ENCODE measurements around the gene NFS1. TPM values are rescaled to one million over a fixed set of nuclear protein-coding genes. Genes with fewer than 3 reads are reported as not detected.

The NFS1 gene
- total and polyA plus RNA-seq, 2 of the 4 experiments (the other 2 are of a cell fraction), result 16.5 to 35.6 TPM

GRCh38 chr20:35704514-35705261, 5.5 kb upstream of the NFS1 start:
- POLR2A ChIA-PET (ENCODE audit: unreplicated experiment), result no interaction called here
- H4K91ac ChIP-seq (ENCODE audit: insufficient read depth, low read depth, low read length), result no peak overlapping the region
- H3K4me2 ChIP-seq (ENCODE audit: low read depth, low read length), result no peak overlapping the region
- H3K4ac ChIP-seq (ENCODE audit: low read depth, low read length), result no peak overlapping the region
- no peaks in the 10 kb centered on the region for H3K4me1 ChIP-seq (ENCODE audit: control insufficient read depth, insufficient read depth, low read length)
- no peak overlapping the region for H4K5ac ChIP-seq (ENCODE audit: low read depth, low read length)
- no peak overlapping the region for H3K27ac ChIP-seq (ENCODE audit: insufficient read depth, low read length)
- in situ Hi-C loops (cut with MboI; ENCODE audit: low sequenced_read_pairs) (no loop called here), intact Hi-C loops (cut with micrococcal nuclease) (loop anchor here (10.0 kb wide), 1 partner anchor 180 kb away; no protein-coding TSS in a partner anchor), dilution Hi-C loops (cut with HindIII; ENCODE audit: low sequenced_read_pairs, unreplicated experiment) (no loop called here)
- peaks cover 52% of the 10 kb centered on the region for H4K20me1 ChIP-seq (ENCODE audit: insufficient read depth, low read length)
- H2AK9ac ChIP-seq (replicated peaks; ENCODE audit: low read depth, low read length, poor library complexity), result no peak overlapping the region
- BruUV-seq (replicated peaks), result no TSS peak
- no peak overlapping the region for H2BK20ac ChIP-seq (ENCODE audit: low read depth, low read length)
- H3K56ac ChIP-seq (ENCODE audit: extremely low read depth, insufficient read depth, low read length), result no peak overlapping the region
- no peak overlapping the region for H3K18ac ChIP-seq (ENCODE audit: low read depth, low read length)
- no peak overlapping the region for H3K14ac ChIP-seq (replicated peaks; ENCODE audit: low read depth, low read length)
- CTCF ChIA-PET, result no interaction called here
- H2BK15ac ChIP-seq (ENCODE audit: low read depth, low read length), result no peak overlapping the region
- no peak overlapping the region for H3K23ac ChIP-seq (ENCODE audit: low read depth, low read length)
- DNase-seq (no peak), ATAC-seq (ENCODE audit: low read depth) (no peak)
- H3K27me3 ChIP-seq (ENCODE audit: control insufficient read depth, insufficient read depth, low read length), result no peaks in the 10 kb centered on the region
- H3K9me3 ChIP-seq (ENCODE audit: control insufficient read depth, insufficient read depth, low read length), result no peaks in the 10 kb centered on the region
- no peak overlapping the region for H3K4me3 ChIP-seq (ENCODE audit: insufficient read depth, low read depth, low read length)
- no peak overlapping the region for H2AFZ ChIP-seq (replicated peaks; ENCODE audit: low read length, poor library complexity)
- no peak overlapping the region for H4K8ac ChIP-seq (ENCODE audit: low read depth in 2 of 2, low read length in 2 of 2)
- TF ChIP-seq ELK1 (IDR thresholded peaks at IDR 0.05; ENCODE audit: borderline replicate concordance, low read depth, low read length), result no peak
- TF ChIP-seq USF2 (IDR thresholded peaks at IDR 0.05; ENCODE audit: low read depth, low read length), result no peak
- no peak overlapping the region for H2BK120ac ChIP-seq (ENCODE audit: low read depth, low read length)
- no peak overlapping the region for H3K9ac ChIP-seq (ENCODE audit: low read depth, low read length)
- peaks cover 55% of the 10 kb centered on the region for H3K36me3 ChIP-seq (ENCODE audit: control insufficient read depth, insufficient read depth, low read length)
- H3K79me1 ChIP-seq (ENCODE audit: low read depth in 1 of 2, low read length in 2 of 2), result peaks cover 2 to 54% of the 10 kb centered on the region in 2 experiments
- no peak overlapping the region for H2AK5ac ChIP-seq (ENCODE audit: low read depth, low read length)
- no CpG with 5 or more reads among the region's 5 CpGs for WGBS, 2 experiments (ENCODE audit: extremely low coverage in 2 of 2, insufficient read length in 1 of 2)
- H2BK5ac ChIP-seq (ENCODE audit: low read depth, low read length, poor library complexity, severe bottlenecking), result no peak overlapping the region
- no peaks in the 10 kb centered on the region for H3K9me1 ChIP-seq (ENCODE audit: insufficient read depth, low read length)
